Measurements from ENCODE around the gene PTGIR. TPM values are rescaled to one million over a fixed set of nuclear protein-coding genes. Genes with fewer than 3 reads are reported as not detected.

Gene PTGIR
- polyA plus RNA-seq, 1 donor (not counting 4 experiments of a cell fraction or from before 2014, with no cell fraction given): not detected

- H3K4me2 ChIP-seq (ENCODE audit: control insufficient read depth, extremely low read depth, insufficient read depth, low read depth, low read length): no peak overlapping the region
Observed at GRCh38 chr19:46623915-46624502, 880 bp downstream of the PTGIR start.

GRCh38 chr19:46622118-46622446, 2.8 kb downstream of the PTGIR start:
- TF ChIP-seq CTCF (optimal IDR thresholded peaks at IDR 0.05 in 1 of 3, IDR thresholded peaks at IDR 0.05 in 1 of 3, conservative IDR thresholded peaks at IDR 0.05 in 1 of 3; ENCODE audit: extremely low read depth in 1 of 3, insufficient read depth in 2 of 3, low read length in 3 of 3): no peak
- TF ChIP-seq EZH2 (IDR thresholded peaks at IDR 0.05; ENCODE audit: low read length): no peak
- FAIRE-seq (no peak), DNase-seq (ENCODE audit: low read depth, low spot score) (no peak)
- Histone ChIP-seq H3K4me3 (ENCODE audit: control insufficient read depth in 2 of 3, extremely low read depth in 1 of 3, insufficient read depth in 2 of 3, low read depth in 1 of 3, low read length in 3 of 3) (no peak overlapping the region), H2AFZ (ENCODE audit: control insufficient read depth, low read length) (no peak overlapping the region), H3K9me1 (ENCODE audit: control insufficient read depth, extremely low read depth, insufficient read depth, low read length) (no peaks in the 10 kb centered on the region), H3K79me2 (ENCODE audit: control insufficient read depth, insufficient read depth, low read length) (no peaks in the 10 kb centered on the region), H3K27ac (ENCODE audit: control insufficient read depth, insufficient read depth, low read length) (no peak overlapping the region), H3K27me3 (ENCODE audit: control insufficient read depth, extremely low read depth, insufficient read depth, low read length) (peaks cover 14% of the 10 kb centered on the region), H3K9me3 (ENCODE audit: control insufficient read depth, low read depth, low read length) (no peaks in the 10 kb centered on the region), H3K36me3 (ENCODE audit: control insufficient read depth in 2 of 2, extremely low read depth in 1 of 2, insufficient read depth in 2 of 2, low read length in 2 of 2) (no peaks in the 10 kb centered on the region), H3K4me2 (ENCODE audit: control insufficient read depth, extremely low read depth, insufficient read depth, low read depth, low read length) (no peak overlapping the region), H3K9ac (ENCODE audit: control insufficient read depth, extremely low read depth, insufficient read depth, low read length) (no peak overlapping the region), H3K4me1 (ENCODE audit: control insufficient read depth, extremely low read depth, insufficient read depth, low read length) (peaks cover 4% of the 10 kb centered on the region), H4K20me1 (ENCODE audit: control insufficient read depth, extremely low read depth, insufficient read depth, low read length) (no peaks in the 10 kb centered on the region)
- dilution Hi-C loops (cut with MboI; ENCODE audit: extremely low pct_ligation_motif_present, low sequenced_read_pairs): no loop called here

More at GRCh38 chr19:46623915-46624502, 880 bp downstream of the PTGIR start:
- Histone ChIP-seq H3K9ac (ENCODE audit: control insufficient read depth, extremely low read depth, insufficient read depth, low read length) (no peak overlapping the region), H3K9me3 (ENCODE audit: control insufficient read depth, low read depth, low read length) (no peaks in the 10 kb centered on the region), H3K27me3 (ENCODE audit: control insufficient read depth, extremely low read depth, insufficient read depth, low read length) (peaks cover 14% of the 10 kb centered on the region), H3K27ac (ENCODE audit: control insufficient read depth, insufficient read depth, low read length) (no peak overlapping the region), H2AFZ (ENCODE audit: control insufficient read depth, low read length) (no peak overlapping the region), H3K4me1 (ENCODE audit: control insufficient read depth, extremely low read depth, insufficient read depth, low read length) (peaks cover 4% of the 10 kb centered on the region), H3K9me1 (ENCODE audit: control insufficient read depth, extremely low read depth, insufficient read depth, low read length) (no peaks in the 10 kb centered on the region), H3K36me3 (ENCODE audit: control insufficient read depth in 2 of 2, extremely low read depth in 1 of 2, insufficient read depth in 2 of 2, low read length in 2 of 2) (no peaks in the 10 kb centered on the region), H4K20me1 (ENCODE audit: control insufficient read depth, extremely low read depth, insufficient read depth, low read length) (no peaks in the 10 kb centered on the region), H3K4me3 (ENCODE audit: control insufficient read depth in 2 of 3, extremely low read depth in 1 of 3, insufficient read depth in 2 of 3, low read depth in 1 of 3, low read length in 3 of 3) (no peak overlapping the region), H3K79me2 (ENCODE audit: control insufficient read depth, insufficient read depth, low read length) (no peaks in the 10 kb centered on the region)
- DNase-seq (ENCODE audit: low read depth, low spot score) (no peak), FAIRE-seq (no peak)
- TF ChIP-seq EZH2 (IDR thresholded peaks at IDR 0.05; ENCODE audit: low read length) (no peak), CTCF (optimal IDR thresholded peaks at IDR 0.05 in 1 of 3, IDR thresholded peaks at IDR 0.05 in 1 of 3, conservative IDR thresholded peaks at IDR 0.05 in 1 of 3; ENCODE audit: extremely low read depth in 1 of 3, insufficient read depth in 2 of 3, low read length in 3 of 3) (no peak)
- dilution Hi-C loops (cut with MboI; ENCODE audit: extremely low pct_ligation_motif_present, low sequenced_read_pairs): no loop called here

Measured in keratinocyte (primary cell).